SK-N-MC (cell line): ENCODE results near the gene C10orf67.

ENCODE experiments used
- EZH2 ChIP-seq: fragments of 200-600 bp; sonication (generic); IDR thresholded peaks from one replicate; pipeline ENCODE4 v1.6.1; 2017; ENCODE audit warnings: antibody characterized with exemption
- POLR2AphosphoS5 ChIP-seq: IDR thresholded peaks from 2 replicates; pipeline ENCODE4 v1.6.1; 2012; ENCODE audit warnings: mild to moderate bottlenecking, low read depth, low read length, borderline replicate concordance

- TF ChIP-seq POLR2AphosphoS5 (no peak), EZH2 (no peak)
These were observed 46.2 kb upstream of the C10orf67 start for GRCh38 chr10:23390809-23391208.
